B cell (primary cell): Measurements from ENCODE around the gene ACP7. TPM values are rescaled to one million over a fixed set of nuclear protein-coding genes. Genes with fewer than 3 reads are reported as not detected.

Source experiments
- ATAC-seq: fragments of 200-7000 bp; cut with Tn5 transposase; one replicate; pipeline ENCODE4 v1.10.0; 2021; ENCODE audit warnings: low read depth, mild to moderate bottlenecking, moderate number of reproducible peaks, moderate library complexity
- CTCF ChIA-PET: fragments of 350-600 bp; sonication (Branson Sonifier 250); formaldehyde crosslinking; loops from one replicate; lab custom pipeline; 2021; ENCODE audit warnings: antibody characterized with exemption, inconsistent platforms; lab: Charles Lee
- POLR2A ChIA-PET: fragments of 350-600 bp; sonication (Branson Sonifier 250); formaldehyde crosslinking; loops from one replicate; lab custom pipeline; 2021; ENCODE audit warnings: antibody characterized with exemption; lab: Charles Lee
- DNase-seq: peaks from one replicate; pipeline ENCODE4 v3.0.0; 2013
- H2AFZ ChIP-seq: 2 replicates; pipeline ENCODE4 v1.6.1; 2012; ENCODE audit warnings: mild to moderate bottlenecking, low read depth, low read length; ENCODE audit not compliant: insufficient read depth, poor library complexity, severe bottlenecking
- H3K27ac ChIP-seq, 2 donors: 1 replicate in 1 of 2; 2 replicates in 1 of 2; pipeline ENCODE4 v1.5.1; 2012 to 2013; ENCODE audit warnings: low read length in 2 of 2, mild to moderate bottlenecking in 2 of 2, moderate library complexity in 1 of 2
- H3K27me3 ChIP-seq, 4 experiments: fragments of 200-600 bp in 1 of 4; sonication (generic) in 1 of 4; replicated peaks in 1 of 4; 1 replicate in 2 of 4; 2 replicates in 2 of 4; pipeline versions ENCODE4 v1.6.1 to v1.7.0; 2013 to 2016; ENCODE audit warnings: low read length in 3 of 4, mild to moderate bottlenecking in 2 of 4, mixed read lengths in 1 of 4, moderate library complexity in 1 of 4; ENCODE audit not compliant: insufficient read depth in 4 of 4, control insufficient read depth in 3 of 4; ENCODE audit errors: control extremely low read depth in 1 of 4
- H3K36me3 ChIP-seq, 2 experiments: replicated peaks in 1 of 2; 1 replicate in 1 of 2; 2 replicates in 1 of 2; pipeline versions ENCODE4 v1.6.1 to v1.7.1; 2013; ENCODE audit warnings: low read length in 1 of 2; ENCODE audit not compliant: insufficient read depth in 2 of 2, control insufficient read depth in 1 of 2; ENCODE audit errors: control extremely low read depth in 1 of 2, extremely low read depth in 1 of 2
- H3K4me1 ChIP-seq, 2 donors: fragments of 200-600 bp in 1 of 2; sonication (generic) in 1 of 2; 1 replicate in 1 of 2; 2 replicates in 1 of 2; pipeline versions ENCODE4 v1.5.1 to v1.6.1; 2013 to 2017; ENCODE audit warnings: low read length in 2 of 2; ENCODE audit not compliant: control insufficient read depth in 2 of 2, insufficient read depth in 2 of 2
- H3K4me2 ChIP-seq: replicated peaks from 2 replicates; pipeline ENCODE3; 2012; ENCODE audit warnings: mild to moderate bottlenecking, low read depth, low read length; ENCODE audit not compliant: poor library complexity, severe bottlenecking
- H3K4me3 ChIP-seq, 5 experiments: fragments of 200-600 bp in 1 of 5; sonication (generic) in 1 of 5; 1 replicate in 3 of 5; 2 replicates in 2 of 5; pipeline versions ENCODE4 v1.5.1 to v1.7.0; 2011 to 2016; ENCODE audit warnings: low read length in 4 of 5, mild to moderate bottlenecking in 4 of 5, low read depth in 2 of 5, control low read depth in 1 of 5, moderate library complexity in 1 of 5; ENCODE audit not compliant: insufficient read depth in 1 of 5; ENCODE audit errors: control extremely low read depth in 1 of 5, extremely low read depth in 1 of 5
- H3K79me2 ChIP-seq: fragments of 200-600 bp; sonication (generic); one replicate; pipeline ENCODE4 v1.6.0; 2016; ENCODE audit warnings: low read length; ENCODE audit not compliant: control insufficient read depth, insufficient read depth
- H3K9ac ChIP-seq: fragments of 200-600 bp; sonication (generic); 2 replicates; pipeline ENCODE4 v1.6.1; 2017; ENCODE audit warnings: mild to moderate bottlenecking, low read length, moderate library complexity
- H3K9me3 ChIP-seq, 3 donors: one replicate each; pipeline versions ENCODE4 v1.6.1 to v1.7.1; 2013; ENCODE audit warnings: low read length in 2 of 3; ENCODE audit not compliant: control insufficient read depth in 2 of 3, insufficient read depth in 1 of 3; ENCODE audit errors: control extremely low read depth in 1 of 3
- H4K20me1 ChIP-seq: 2 replicates; pipeline ENCODE4 v1.6.0; 2012; ENCODE audit warnings: mild to moderate bottlenecking, low read length; ENCODE audit not compliant: insufficient read depth, control insufficient read depth, poor library complexity, severe bottlenecking
- H3K27ac Mint-ChIP-seq: one replicate; pipeline ENCODE4 v1.8.0; 2021; ENCODE audit warnings: mixed read lengths
- H3K27me3 Mint-ChIP-seq: one replicate; pipeline ENCODE4 v1.8.0; 2021; ENCODE audit warnings: mixed read lengths
- H3K4me1 Mint-ChIP-seq: one replicate; pipeline ENCODE4 v1.8.0; 2021; ENCODE audit warnings: mixed read lengths
- H3K4me3 Mint-ChIP-seq: one replicate; pipeline ENCODE4 v1.8.0; 2021; ENCODE audit warnings: mixed read lengths
- H3K9me3 Mint-ChIP-seq: one replicate; pipeline ENCODE4 v1.8.0; 2022; ENCODE audit warnings: mixed read lengths; ENCODE audit not compliant: insufficient read depth
- EZH2 ChIP-seq: IDR thresholded peaks from 2 replicates; pipeline ENCODE4 v1.6.1; 2012; ENCODE audit warnings: borderline replicate concordance, low read depth, mild to moderate bottlenecking, moderate library complexity, low read length; ENCODE audit not compliant: insufficient read depth, poor library complexity, severe bottlenecking
- WGBS: methylation state at CpG from one replicate; pipeline ENCODE4 v1.1.5; 2013; ENCODE audit warnings: missing lambda C conversion rate; ENCODE audit not compliant: insufficient coverage; 5-methylcytosine and 5-hydroxymethylcytosine counted together
- intact Hi-C: fragments of 100-400 bp; cut with micrococcal nuclease; formaldehyde crosslinking; loops from one replicate; pipeline ENCODE4 v1.10.0; 2022
- polyA plus RNA-seq: library from polyadenylated mRNA; depleted of rRNA; stranded (reverse); fragments of >200 nt; gene quantifications from 2 replicates; pipeline ENCODE4 v1.2.3, GENCODE V29; 2012
- total RNA-seq, 2 donors: library from RNA; stranded (reverse); fragments of 120-200 nt in 1 of 2; gene quantifications; 1 replicate in 1 of 2; 2 replicates in 1 of 2; pipeline versions ENCODE4 v1.2.3 to v1.2.4, GENCODE V29; 2013 to 2022
- TF ChIP-seq, protein P1 (sequence below): fragments of 200-600 bp; IDR thresholded peaks from one replicate; pipeline ENCODE4 v1.8.0; 2022; ENCODE audit warnings: antibody characterized with exemption, mild to moderate bottlenecking

The ACP7 gene
- total and polyA plus RNA-seq, 2 donors (not counting 1 experiment from before 2014, with no cell fraction given): not detected

DNA sequence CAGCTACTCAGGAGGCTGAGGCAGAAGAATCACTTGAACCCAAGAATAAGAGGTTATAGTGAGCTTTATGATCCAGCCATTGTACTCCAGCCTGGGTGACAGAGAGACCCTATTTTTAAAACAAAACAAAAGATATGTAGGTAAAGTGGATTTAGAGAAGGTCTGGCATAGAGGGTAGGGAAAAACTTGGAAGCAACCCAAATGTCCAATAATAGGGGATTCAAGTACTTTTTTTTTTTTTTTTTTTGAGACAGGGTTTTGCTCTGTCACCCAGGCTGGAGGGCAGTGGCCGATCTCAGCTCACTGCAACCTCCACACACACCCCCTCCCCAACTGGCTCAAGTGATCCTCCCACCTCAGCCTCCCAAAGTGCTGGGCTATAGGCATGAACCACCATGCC lies 35.7 kb downstream of the ACP7 start:
- intact Hi-C loops: no loop called here

More for the DNA sequence above, 35.7 kb downstream of the ACP7 start:
- TF ChIP-seq, protein P1, sequence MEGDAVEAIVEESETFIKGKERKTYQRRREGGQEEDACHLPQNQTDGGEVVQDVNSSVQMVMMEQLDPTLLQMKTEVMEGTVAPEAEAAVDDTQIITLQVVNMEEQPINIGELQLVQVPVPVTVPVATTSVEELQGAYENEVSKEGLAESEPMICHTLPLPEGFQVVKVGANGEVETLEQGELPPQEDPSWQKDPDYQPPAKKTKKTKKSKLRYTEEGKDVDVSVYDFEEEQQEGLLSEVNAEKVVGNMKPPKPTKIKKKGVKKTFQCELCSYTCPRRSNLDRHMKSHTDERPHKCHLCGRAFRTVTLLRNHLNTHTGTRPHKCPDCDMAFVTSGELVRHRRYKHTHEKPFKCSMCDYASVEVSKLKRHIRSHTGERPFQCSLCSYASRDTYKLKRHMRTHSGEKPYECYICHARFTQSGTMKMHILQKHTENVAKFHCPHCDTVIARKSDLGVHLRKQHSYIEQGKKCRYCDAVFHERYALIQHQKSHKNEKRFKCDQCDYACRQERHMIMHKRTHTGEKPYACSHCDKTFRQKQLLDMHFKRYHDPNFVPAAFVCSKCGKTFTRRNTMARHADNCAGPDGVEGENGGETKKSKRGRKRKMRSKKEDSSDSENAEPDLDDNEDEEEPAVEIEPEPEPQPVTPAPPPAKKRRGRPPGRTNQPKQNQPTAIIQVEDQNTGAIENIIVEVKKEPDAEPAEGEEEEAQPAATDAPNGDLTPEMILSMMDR: no peak
- no peak for TF ChIP-seq EZH2
- Mint-ChIP-seq H3K27ac (no peak overlapping the region), H3K9me3 (no peaks in the 10 kb centered on the region), H3K4me1 (peaks cover 9% of the 10 kb centered on the region), H3K4me3 (no peak overlapping the region), H3K27me3 (peaks cover 12% of the 10 kb centered on the region)
- peaks cover 0 to 11% of the 10 kb centered on the region in 2 donors for H3K4me1 ChIP-seq
- POLR2A ChIA-PET: interaction anchor here (0.7 kb wide), 1 partner anchor 417 kb away, joined by 6 read pairs; no protein-coding TSS in a partner anchor
- H3K27ac ChIP-seq: no peak overlapping the region
- 100% methylated on average over 1 of the region's 1 CpG for WGBS
- H3K27me3 ChIP-seq: peaks cover 0 to 4% (median 2%) of the 10 kb centered on the region in 4 experiments
- H4K20me1 ChIP-seq: no peaks in the 10 kb centered on the region
- CTCF ChIA-PET: interaction anchor here (0.7 to 2.1 kb wide), 7 partner anchors 10 to 553 kb away, joined by 3 to 9 read pairs (median 3); partner anchors contain the start of gene GMFG
- no peak overlapping the region for H3K4me3 ChIP-seq
- no peak overlapping the region for H3K4me2 ChIP-seq
- DNase-seq (no peak), ATAC-seq (no peak)
- no peaks in the 10 kb centered on the region for H3K36me3 ChIP-seq
- H2AFZ ChIP-seq: no peak overlapping the region
- H3K9me3 ChIP-seq: no peaks in the 10 kb centered on the region
- no peak overlapping the region for H3K9ac ChIP-seq
- peaks cover 17% of the 10 kb centered on the region for H3K79me2 ChIP-seq
